Measurements from ENCODE around the gene LAMB3.

- TF ChIP-seq CTCF (IDR thresholded peaks at IDR 0.05) (no peak), POLR2A (IDR thresholded peaks at IDR 0.05) (no peak)
Measured at GRCh38 chr1:209672705-209673630, 20.7 kb upstream of the LAMB3 start.

Data from transverse colon (tissue), 3 donors.